ENCODE results near the gene NUP133. TPM values are rescaled to one million over a fixed set of nuclear protein-coding genes. Genes with fewer than 3 reads are reported as not detected.

Gene NUP133
- total RNA-seq, result 34.4 and 34.7 TPM in 2 replicates

DNA sequence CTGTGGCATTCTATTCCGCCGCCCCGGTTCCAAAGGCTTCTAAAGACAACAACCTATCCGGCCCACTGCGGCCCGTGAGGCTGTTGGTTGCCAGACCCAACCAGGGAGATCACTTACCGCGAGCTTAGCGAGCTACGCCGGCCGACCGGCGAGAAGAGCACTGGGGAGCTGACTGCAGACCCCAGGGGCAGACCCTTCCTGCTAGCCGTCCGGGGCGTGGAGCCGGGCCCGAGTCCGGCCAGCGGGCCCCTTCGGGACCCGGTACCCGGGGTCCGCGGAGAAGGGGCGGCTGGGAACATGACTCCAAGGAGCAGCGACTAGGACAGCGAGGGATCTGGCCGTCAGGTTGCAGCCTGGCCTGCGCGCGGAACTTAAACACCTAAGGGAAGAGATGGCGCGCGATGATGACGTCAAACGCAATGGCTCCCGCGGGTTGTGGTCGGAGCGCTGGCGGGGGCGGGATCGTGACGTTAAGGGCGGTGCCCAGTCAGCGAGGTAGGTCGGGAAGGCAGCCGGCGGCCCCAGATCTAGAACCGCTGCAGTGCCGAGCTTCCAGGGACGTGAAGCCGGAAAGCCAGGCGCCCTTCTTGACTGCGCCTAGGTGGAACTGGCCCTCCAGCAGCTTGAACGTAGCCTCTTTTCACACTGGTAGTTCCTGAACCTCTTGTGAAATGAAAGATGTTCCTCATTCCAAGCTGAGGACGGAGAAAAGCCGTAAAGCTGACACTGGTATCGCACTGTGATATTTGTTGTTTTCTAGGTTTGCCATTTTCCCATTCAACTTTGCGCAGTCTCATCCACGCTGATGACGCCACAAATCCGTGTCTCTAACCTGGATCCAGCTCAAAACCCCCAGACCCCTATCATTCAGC, at the start of gene NUP133:
Gene NUP133 (minus strand): TSS at position 391 of the 872 bp plus-strand sequence. CDS start 92 bp downstream, at position 299.

DNA sequence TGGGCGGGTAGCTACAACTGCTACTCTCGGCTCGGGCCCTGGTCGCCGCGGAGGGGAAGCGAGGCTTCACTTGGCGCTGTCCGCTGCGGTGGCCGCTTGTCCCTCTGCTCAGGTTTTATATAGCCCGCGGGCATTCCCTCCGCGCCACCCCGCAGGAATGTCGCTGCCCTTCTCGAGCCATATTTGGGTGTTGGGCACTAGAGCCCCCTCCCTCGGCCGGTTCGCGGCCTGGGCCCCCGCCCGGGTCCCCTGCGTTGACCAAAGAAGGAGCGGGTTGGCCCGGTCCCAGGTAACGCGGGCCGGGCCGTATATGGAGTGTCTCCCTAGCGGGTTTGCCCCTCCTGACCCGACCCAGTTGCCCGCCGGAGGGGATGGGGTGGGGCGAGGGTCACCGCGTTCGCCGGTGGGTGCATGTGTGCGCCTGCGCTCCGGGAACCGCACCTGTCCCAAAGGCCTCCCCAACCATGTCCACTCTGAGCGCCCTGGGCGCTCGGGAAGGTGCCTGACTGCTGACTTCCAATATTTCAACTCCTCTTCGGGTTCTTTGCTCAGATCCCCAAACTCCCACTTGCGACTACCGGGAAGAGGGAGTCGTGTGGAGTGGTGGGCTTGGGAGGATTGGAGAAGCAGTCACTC, 74.0 kb downstream of the NUP133 start, which contains the start of gene ACTA1:
Gene ACTA1 (minus strand): TSS at position 90 of the 636 bp plus-strand sequence. CDS start 979 bp downstream, outside the sequence.

Other genes with a start within 250 kb of the NUP133 start
- 22.2 and 26.2 TPM in 2 replicates for gene RAB4A, start 237.2 kb downstream of the NUP133 start, total RNA-seq
- gene CCSAP, start 165.3 kb downstream of the NUP133 start, total RNA-seq, result 14.8 and 16.3 TPM in 2 replicates
- not detected in 2 replicates for gene ACTA1, start 74.2 kb downstream of the NUP133 start, total RNA-seq
- gene ABCB10, start 50.4 kb upstream of the NUP133 start, total RNA-seq, result 12.1 and 22.0 TPM in 2 replicates
- gene TAF5L, start 117.8 kb upstream of the NUP133 start, total RNA-seq, result 11.0 and 21.7 TPM in 2 replicates
- 7.6 and 18.0 TPM in 2 replicates for gene URB2, start 117.9 kb upstream of the NUP133 start, total RNA-seq